Ovary (tissue), 9 donors: ENCODE measurements around the gene GPR55. TPM values are rescaled to one million over a fixed set of nuclear protein-coding genes. Genes with fewer than 3 reads are reported as not detected.

Experiments used
- DNase-seq, 5 donors: peaks; one replicate each; pipeline ENCODE4 v3.0.0-alpha.2; 2019 to 2020
- H3K27ac ChIP-seq, 2 donors: fragments of 200-600 bp; one replicate each; pipeline versions ENCODE4 v1.5.1 to v1.8.0; 2019 to 2022
- H3K27me3 ChIP-seq: fragments of 200-600 bp; one replicate; pipeline ENCODE4 v1.8.0; 2022
- H3K36me3 ChIP-seq: fragments of 200-600 bp; sonication (generic); one replicate; pipeline ENCODE4 v1.5.1; 2019
- H3K4me1 ChIP-seq: one replicate; pipeline ENCODE4 v1.8.1; 2013; ENCODE audit warnings: mild to moderate bottlenecking, moderate library complexity; ENCODE audit not compliant: insufficient read depth
- H3K4me3 ChIP-seq: fragments of 200-600 bp; sonication (generic); one replicate; pipeline ENCODE4 v1.5.1; 2017
- H3K9me3 ChIP-seq, 2 donors: fragments of 200-600 bp in 1 of 2; sonication (generic) in 1 of 2; one replicate each; pipeline versions ENCODE4 v1.5.1 to v1.8.1; 2013 to 2019; ENCODE audit warnings: mild to moderate bottlenecking in 1 of 2, moderate library complexity in 1 of 2
- CTCF ChIP-seq, 3 donors: fragments of 450-650 bp in 2 of 3; fragments of 200-600 bp in 1 of 3; IDR thresholded peaks; one replicate each; pipeline versions ENCODE4 v1.5.1 to v1.8.0; 2016 to 2022; ENCODE audit warnings: antibody characterized with exemption in 3 of 3, mild to moderate bottlenecking in 1 of 3
- EP300 ChIP-seq: sonication (generic); formaldehyde crosslinking; IDR thresholded peaks from one replicate; pipeline ENCODE4 v1.6.1; 2017; ENCODE audit warnings: antibody characterized with exemption
- POLR2A ChIP-seq: fragments of 450-650 bp; IDR thresholded peaks from one replicate; pipeline ENCODE4 v1.6.1; 2017; ENCODE audit warnings: antibody characterized with exemption, mild to moderate bottlenecking, moderate library complexity
- WGBS, 3 donors: extraction: QIAGEN DNeasy Blood & Tissue Kit in 1 of 3; methylation state at CpG; one replicate each; pipeline versions ENCODE4 v1.1.5 to v1.1.7; 2013 to 2017; 5-methylcytosine and 5-hydroxymethylcytosine counted together
- intact Hi-C, 4 donors: fragments of 100-400 bp; cut with DNase I; formaldehyde crosslinking; loops; one replicate each; pipeline versions ENCODE4 v1.11.0 to v1.15.1; 2022 to 2023
- polyA plus RNA-seq, 2 donors: library from polyadenylated mRNA; stranded (reverse); fragments of 200-250 nt in 1 of 2; fragments of 350-450 nt in 1 of 2; fragmentation: Illumina TruSeq in 1 of 2; extraction: RNeasy Lipid Tissue Mini Kit (QIAGEN cat#74804) in 1 of 2; gene quantifications; one replicate each; pipeline ENCODE4 v1.2.3, GENCODE V29; 2013 to 2014
- total RNA-seq, 7 donors: library from RNA; depleted of rRNA in 2 of 7; stranded (reverse); fragments of >200 nt in 2 of 7; fragmentation: NEBNext Ultra II Directional in 3 of 7; extraction: Animal tissue kit (Norgen Biotek cat#: 25700) in 3 of 7; gene quantifications; one replicate each; pipeline versions ENCODE4 v1.1.0 to v1.2.4, GENCODE V29; 2016 to 2023
- donor health status: DM: no; HTN: no; CAD: no; lungs with moderate emphysema.
- donor health status: DM: no; HTN: no; CAD: no.
- donor health status: Bipolar disorder and iron deficiency.
- donor health status: DM: yes; HTN: yes; CAD: no.
- donor health status: DM: no; HTN: no; CAD: no.
- donor health status: DM: yes; HTN: yes; CAD: no.

Gene GPR55
- total and polyA plus RNA-seq, 9 donors = 0.05 to 0.20 (median 0.14) TPM; not detected in 5

DNA sequence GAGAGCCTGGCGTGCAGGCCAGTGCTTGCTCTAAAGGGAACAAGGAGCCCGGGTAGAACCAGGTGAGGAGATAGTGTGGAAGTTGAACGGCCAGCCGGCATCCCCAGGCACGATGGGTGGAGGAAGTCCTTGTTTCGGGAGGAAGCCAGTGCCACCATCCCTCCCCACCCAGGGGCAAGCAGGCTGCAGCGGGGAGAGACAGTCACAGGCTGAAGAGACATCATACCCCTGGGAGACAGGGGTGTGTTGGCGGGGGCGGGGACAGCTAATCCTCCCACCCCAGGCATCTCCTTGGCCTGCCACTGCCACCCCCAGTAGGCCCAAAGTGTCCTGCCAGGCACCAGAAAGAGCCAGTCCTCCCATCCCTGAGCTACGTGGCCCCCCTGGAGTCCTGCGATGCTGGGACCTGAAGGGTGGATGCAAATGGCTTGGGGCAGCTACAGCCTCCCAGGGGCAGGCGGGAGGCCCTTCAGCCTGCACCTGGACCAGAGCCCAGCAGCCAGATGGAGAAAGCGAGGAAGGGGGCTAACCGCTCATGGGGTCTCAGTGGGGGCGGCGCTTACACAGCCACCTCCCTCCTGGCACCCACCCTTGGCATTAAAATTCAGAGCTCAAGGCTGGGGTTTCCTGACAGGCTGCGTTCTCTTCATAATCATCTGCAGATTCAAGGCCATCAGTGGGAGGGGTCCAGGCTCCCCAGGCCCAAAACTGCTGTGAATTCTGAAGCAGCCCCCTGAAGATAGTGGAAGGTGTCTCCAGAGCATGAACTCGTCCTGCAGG, 14.8 kb upstream of the GPR55 start:
- intact Hi-C loops = no loop called here
- no peak overlapping the region for H3K27ac ChIP-seq
- no peak overlapping the region for H3K4me3 ChIP-seq
- H3K36me3 ChIP-seq = no peaks in the 10 kb centered on the region
- no peaks in the 10 kb centered on the region for H3K9me3 ChIP-seq
- H3K4me1 ChIP-seq = no peaks in the 10 kb centered on the region
- no peaks in the 10 kb centered on the region for H3K27me3 ChIP-seq
- 62 to 65% (median 63%) methylated on average over 18 of the region's 18 CpGs for WGBS, 3 donors
- no peak for TF ChIP-seq EP300
- no peak for TF ChIP-seq POLR2A
- no peak for TF ChIP-seq CTCF (IDR thresholded peaks at IDR 0.05)
- no peak for DNase-seq

- DNase-seq = no peak
Observed at GRCh38 chr2:230939066-230939591, 14.1 kb upstream of the GPR55 start.

DNA sequence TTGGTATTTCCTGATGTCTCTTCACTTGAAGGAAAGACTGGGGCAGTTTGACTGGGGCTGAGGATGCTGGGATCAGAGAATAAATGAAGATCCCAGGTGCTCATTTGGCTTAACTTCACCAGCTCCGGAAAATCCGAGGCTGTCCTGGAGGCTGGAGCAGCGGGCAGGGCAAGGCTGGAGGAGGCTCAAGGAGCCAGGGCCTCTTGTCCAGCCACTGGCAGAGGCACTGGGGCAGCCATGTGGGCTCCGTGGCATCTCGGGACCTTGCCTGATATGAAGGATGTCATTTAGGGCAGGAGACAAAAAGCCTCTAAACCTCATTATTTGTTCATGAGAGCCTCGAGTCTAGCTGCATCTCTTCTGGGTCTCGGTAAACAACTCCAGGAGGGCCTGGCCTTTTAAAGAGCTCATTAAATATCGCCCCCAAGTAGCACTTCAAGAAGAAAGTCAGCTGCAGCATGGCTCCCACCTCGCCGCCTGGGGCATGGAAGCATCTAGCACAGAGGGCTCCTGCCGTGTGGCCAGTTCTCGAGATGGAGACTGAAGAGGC, 13.5 kb upstream of the GPR55 start:
- Histone ChIP-seq H3K27me3 (no peaks in the 10 kb centered on the region), H3K36me3 (no peaks in the 10 kb centered on the region), H3K4me3 (no peak overlapping the region), H3K27ac (no peak overlapping the region), H3K9me3 (no peaks in the 10 kb centered on the region), H3K4me1 (no peaks in the 10 kb centered on the region)
- TF ChIP-seq POLR2A (no peak), CTCF (IDR thresholded peaks at IDR 0.05) (no peak), EP300 (no peak)
- intact Hi-C loops = no loop called here
- WGBS, 3 donors = 87 to 88% (median 88%) methylated on average over 12 of the region's 12 CpGs
- no peak for DNase-seq

More at GRCh38 chr2:230939066-230939591, 14.1 kb upstream of the GPR55 start:
- Histone ChIP-seq H3K9me3 (no peaks in the 10 kb centered on the region), H3K27ac (no peak overlapping the region), H3K27me3 (no peaks in the 10 kb centered on the region), H3K4me1 (no peaks in the 10 kb centered on the region), H3K36me3 (no peaks in the 10 kb centered on the region), H3K4me3 (no peak overlapping the region)
- TF ChIP-seq EP300 = no peak
- TF ChIP-seq POLR2A = no peak
- TF ChIP-seq CTCF (IDR thresholded peaks at IDR 0.05) = no peak
- WGBS, 3 donors = 93 to 99% (median 97%) methylated on average over 7 of the region's 7 CpGs
- intact Hi-C loops = no loop called here

GRCh38 chr2:230938098-230938497, 13.1 kb upstream of the GPR55 start:
- no peak for TF ChIP-seq CTCF (IDR thresholded peaks at IDR 0.05)
- no peak for TF ChIP-seq EP300
- TF ChIP-seq POLR2A = no peak
- intact Hi-C loops = no loop called here
- Histone ChIP-seq H3K9me3 (no peaks in the 10 kb centered on the region), H3K4me3 (no peak overlapping the region), H3K36me3 (no peaks in the 10 kb centered on the region), H3K27ac (no peak overlapping the region), H3K27me3 (no peaks in the 10 kb centered on the region), H3K4me1 (no peaks in the 10 kb centered on the region)
- DNase-seq = no peak
- 80 to 89% (median 81%) methylated on average over 3 of the region's 3 CpGs for WGBS, 3 donors
